Liver (tissue), 3 donors: Measurements from ENCODE around the gene CCDC60.

Experiments used
- CTCF ChIP-seq: fragments of 150-350 bp; IDR thresholded peaks from 2 replicates; pipeline ENCODE4 v1.5.1; 2017; ENCODE audit warnings: improper control_type of control experiment, low read depth, low read length; ENCODE audit not compliant: missing input control
- JUND ChIP-seq, 2 donors: IDR thresholded peaks; 2 replicates each; pipeline ENCODE4 v1.6.1; 2016; ENCODE audit warnings: antibody characterized with exemption in 2 of 2
- MAX ChIP-seq: IDR thresholded peaks from 2 replicates; pipeline ENCODE4 v1.6.1; 2016; ENCODE audit warnings: antibody characterized with exemption
- RAD21 ChIP-seq, 2 donors: IDR thresholded peaks; 2 replicates each; pipeline ENCODE4 v1.6.1; 2016; ENCODE audit warnings: antibody characterized with exemption in 2 of 2, mild to moderate bottlenecking in 2 of 2
- REST ChIP-seq: IDR thresholded peaks from 2 replicates; pipeline ENCODE4 v1.6.1; 2016; ENCODE audit warnings: antibody characterized with exemption, mild to moderate bottlenecking
- TAF1 ChIP-seq: conservative IDR thresholded peaks from 2 replicates; pipeline ENCODE4 v1.6.1; 2016; ENCODE audit warnings: antibody characterized with exemption, mild to moderate bottlenecking
- ZBTB33 ChIP-seq: IDR thresholded peaks from 2 replicates; pipeline ENCODE4 v1.6.1; 2016; ENCODE audit warnings: antibody characterized with exemption
- donor health status: healthy.
- donor health status: healthy.

- no peak for TF ChIP-seq CTCF
- TF ChIP-seq REST, result no peak
- no peak for TF ChIP-seq MAX
- TF ChIP-seq ZBTB33, result no peak
- no peak for TF ChIP-seq RAD21 (IDR thresholded peaks at IDR 0.05)
- TF ChIP-seq JUND (IDR thresholded peaks at IDR 0.05), result no peak
- no peak for TF ChIP-seq TAF1
Observed at GRCh38 chr12:119500209-119500608, 165.7 kb downstream of the CCDC60 start.
